ENCODE results near the gene RAD23A. TPM values are rescaled to one million over a fixed set of nuclear protein-coding genes. Genes with fewer than 3 reads are reported as not detected.
"Not testable (repeated sequence)": the region's sequence is repeated elsewhere in the genome, so short reads cannot be mapped to it uniquely, and the experiment has no call there.

Gene RAD23A
- total RNA-seq, 4 donors from 2014 or later = 54.1 to 86.5 (median 75.3) TPM

DNA sequence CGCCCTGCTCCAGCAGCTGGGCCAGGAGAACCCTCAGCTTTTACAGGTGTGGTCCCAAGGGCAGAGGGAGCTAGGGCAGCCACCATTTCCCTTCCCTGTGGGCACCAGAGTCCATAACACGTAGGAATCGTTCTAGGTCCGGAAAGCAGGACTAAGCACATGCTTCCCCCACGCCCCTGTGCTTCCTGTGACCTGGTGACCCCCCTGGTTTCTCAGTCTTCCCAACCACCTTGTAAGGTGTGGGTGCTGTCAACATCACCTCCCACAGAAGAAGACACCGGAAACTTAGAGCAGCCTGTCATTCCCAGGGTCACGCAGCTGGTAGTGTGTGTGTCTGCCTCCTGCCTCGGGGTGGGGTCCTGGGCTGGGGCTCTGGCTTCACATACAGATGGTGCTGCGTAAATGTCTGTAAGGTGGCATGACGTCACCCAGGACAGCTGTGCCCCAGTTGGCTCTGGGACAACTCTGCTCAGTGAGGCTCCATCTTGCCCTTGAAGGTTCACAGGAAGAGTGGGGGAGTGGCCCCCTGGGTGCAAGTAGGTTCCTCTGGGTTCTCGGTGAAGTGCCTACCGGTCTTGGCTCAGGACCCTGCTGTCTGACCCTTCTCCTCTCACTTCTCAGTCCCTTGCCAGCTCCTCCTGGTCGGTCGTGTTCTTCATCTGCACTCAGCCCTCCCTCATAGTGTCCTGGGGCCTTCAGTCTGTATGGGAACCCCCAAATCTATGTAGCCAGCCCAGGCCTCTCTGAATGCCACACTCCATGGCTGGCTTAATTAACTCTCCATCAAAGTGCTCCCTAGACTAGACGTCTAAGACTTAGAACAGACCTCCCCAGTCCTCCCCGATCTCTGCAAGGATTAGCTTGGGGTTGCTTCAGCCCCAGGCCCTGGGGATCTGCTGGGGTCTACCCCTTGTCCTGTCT, 4.0 kb downstream of the RAD23A start:
- no peak for DNase-seq
- H3K4me3 ChIP-seq = no peak overlapping the region
- H3K27me3 ChIP-seq = no peaks in the 10 kb centered on the region
- no peak overlapping the region for H3K27ac ChIP-seq
- peaks cover 0 to 71% (median 0%) of the 10 kb centered on the region in 3 donors for H3K36me3 ChIP-seq
- H3K4me1 ChIP-seq = peaks cover 0 to 40% (median 4%) of the 10 kb centered on the region in 4 donors
- no peak for TF ChIP-seq POLR2A (IDR thresholded peaks at IDR 0.05)
- TF ChIP-seq, protein P1, sequence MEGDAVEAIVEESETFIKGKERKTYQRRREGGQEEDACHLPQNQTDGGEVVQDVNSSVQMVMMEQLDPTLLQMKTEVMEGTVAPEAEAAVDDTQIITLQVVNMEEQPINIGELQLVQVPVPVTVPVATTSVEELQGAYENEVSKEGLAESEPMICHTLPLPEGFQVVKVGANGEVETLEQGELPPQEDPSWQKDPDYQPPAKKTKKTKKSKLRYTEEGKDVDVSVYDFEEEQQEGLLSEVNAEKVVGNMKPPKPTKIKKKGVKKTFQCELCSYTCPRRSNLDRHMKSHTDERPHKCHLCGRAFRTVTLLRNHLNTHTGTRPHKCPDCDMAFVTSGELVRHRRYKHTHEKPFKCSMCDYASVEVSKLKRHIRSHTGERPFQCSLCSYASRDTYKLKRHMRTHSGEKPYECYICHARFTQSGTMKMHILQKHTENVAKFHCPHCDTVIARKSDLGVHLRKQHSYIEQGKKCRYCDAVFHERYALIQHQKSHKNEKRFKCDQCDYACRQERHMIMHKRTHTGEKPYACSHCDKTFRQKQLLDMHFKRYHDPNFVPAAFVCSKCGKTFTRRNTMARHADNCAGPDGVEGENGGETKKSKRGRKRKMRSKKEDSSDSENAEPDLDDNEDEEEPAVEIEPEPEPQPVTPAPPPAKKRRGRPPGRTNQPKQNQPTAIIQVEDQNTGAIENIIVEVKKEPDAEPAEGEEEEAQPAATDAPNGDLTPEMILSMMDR (IDR thresholded peaks at IDR 0.05) = no peak
- no peaks in the 10 kb centered on the region for H3K9me3 ChIP-seq

DNA sequence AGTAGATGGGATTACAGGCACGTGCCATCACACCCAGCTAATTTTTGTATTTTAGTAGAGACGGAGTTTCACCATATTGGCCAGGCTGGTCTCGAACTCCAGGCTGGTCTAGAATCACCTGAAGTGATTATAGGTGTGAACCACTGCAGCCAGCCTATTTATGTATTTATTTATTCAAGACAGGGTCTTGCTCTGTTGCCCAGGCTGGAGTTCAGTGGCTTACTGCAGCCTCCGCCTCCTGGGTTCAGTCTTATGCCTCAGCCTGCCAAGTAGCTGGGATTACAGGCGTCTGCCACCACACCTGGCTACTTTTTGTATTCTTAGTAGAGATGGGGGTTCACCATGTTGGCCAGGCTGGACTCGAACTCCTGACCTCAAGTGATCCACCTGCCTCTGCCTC, 6.4 kb downstream of the RAD23A start:
- not testable (repeated sequence) for DNase-seq, H3K4me3 ChIP-seq, H3K27me3 ChIP-seq, H3K9me3 ChIP-seq
- Histone ChIP-seq H3K36me3 (peaks cover 0 to 70% (median 0%) of the 10 kb centered on the region in 3 donors), H3K4me1 (peaks cover 0 to 51% (median 9%) of the 10 kb centered on the region in 4 donors), H3K27ac (peak overlapping the region in 1 of 4 donors; percentile 19)

DNA sequence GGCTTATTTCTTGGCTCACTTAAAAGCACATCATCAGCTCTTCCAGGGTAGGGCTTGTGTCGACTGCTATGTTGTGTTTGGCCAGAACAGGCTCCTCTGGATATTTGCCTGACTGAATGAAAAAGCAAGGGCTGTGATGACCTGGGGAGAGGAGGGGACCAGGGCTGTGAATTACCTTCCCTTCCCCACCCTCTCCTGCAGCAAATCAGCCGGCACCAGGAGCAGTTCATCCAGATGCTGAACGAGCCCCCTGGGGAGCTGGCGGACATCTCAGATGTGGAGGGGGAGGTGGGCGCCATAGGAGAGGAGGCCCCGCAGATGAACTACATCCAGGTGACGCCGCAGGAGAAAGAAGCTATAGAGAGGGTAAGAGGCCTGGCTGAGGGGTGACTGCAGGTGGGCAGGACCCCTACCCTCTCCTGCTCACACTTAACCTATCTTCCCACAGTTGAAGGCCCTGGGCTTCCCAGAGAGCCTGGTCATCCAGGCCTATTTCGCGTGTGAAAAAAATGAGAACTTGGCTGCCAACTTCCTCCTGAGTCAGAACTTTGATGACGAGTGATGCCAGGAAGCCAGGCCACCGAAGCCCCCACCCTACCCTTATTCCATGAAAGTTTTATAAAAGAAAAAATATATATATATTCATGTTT, 7.0 kb downstream of the RAD23A start:
- H3K27me3 ChIP-seq = no peaks in the 10 kb centered on the region
- peaks cover 0 to 68% (median 0%) of the 10 kb centered on the region in 3 donors for H3K36me3 ChIP-seq
- H3K4me3 ChIP-seq = no peak overlapping the region
- H3K4me1 ChIP-seq = peaks cover 0 to 48% (median 9%) of the 10 kb centered on the region in 4 donors
- no peak for DNase-seq
- H3K9me3 ChIP-seq = no peaks in the 10 kb centered on the region
- TF ChIP-seq POLR2A (IDR thresholded peaks at IDR 0.05) = no peak
- TF ChIP-seq, protein P1 (IDR thresholded peaks at IDR 0.05) = no peak
- peak overlapping the region in 2 of 4 donors; percentile 6 to 19 for H3K27ac ChIP-seq

DNA sequence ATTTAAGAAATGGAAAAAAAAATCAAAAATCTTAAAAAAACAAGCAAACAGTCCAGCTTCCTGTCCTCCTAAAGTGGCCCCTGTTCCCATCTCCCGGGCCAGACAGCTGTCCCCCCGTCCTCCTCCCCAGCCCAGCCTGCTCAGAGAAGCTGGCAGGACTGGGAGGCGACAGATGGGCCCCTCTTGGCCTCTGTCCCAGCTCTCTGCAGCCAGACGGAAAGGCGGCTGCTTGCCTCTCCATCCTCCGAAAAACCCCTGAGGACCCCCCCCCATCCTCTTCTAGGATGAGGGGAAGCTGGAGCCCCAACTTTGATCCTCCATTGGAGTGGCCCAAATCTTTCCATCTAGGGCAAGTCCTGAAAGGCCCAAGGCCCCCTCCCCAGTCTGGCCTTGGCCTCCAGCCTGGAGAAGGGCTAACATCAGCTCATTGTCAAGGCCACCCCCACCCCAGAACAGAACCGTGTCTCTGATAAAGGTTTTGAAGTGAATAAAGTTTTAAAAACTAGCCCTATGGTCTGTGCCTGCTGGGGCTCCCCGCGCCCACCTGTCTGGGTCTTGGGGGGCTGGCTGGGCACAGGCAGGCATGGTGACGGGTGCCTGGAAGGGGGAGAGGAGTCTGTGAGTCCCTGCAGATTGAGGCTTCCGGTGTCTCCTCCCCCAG, 7.6 kb downstream of the RAD23A start:
- DNase-seq = no peak
- H3K27me3 ChIP-seq = no peaks in the 10 kb centered on the region
- no peaks in the 10 kb centered on the region for H3K9me3 ChIP-seq
- no peak for TF ChIP-seq POLR2A (IDR thresholded peaks at IDR 0.05)
- TF ChIP-seq, protein P1 (IDR thresholded peaks at IDR 0.05) = no peak
- peaks cover 0 to 62% (median 0%) of the 10 kb centered on the region in 3 donors for H3K36me3 ChIP-seq
- peak overlapping the region in 2 of 4 donors; percentile 6 to 19 for H3K27ac ChIP-seq
- H3K4me1 ChIP-seq = peaks cover 0 to 48% (median 9%) of the 10 kb centered on the region in 4 donors
- no peak overlapping the region for H3K4me3 ChIP-seq

DNA sequence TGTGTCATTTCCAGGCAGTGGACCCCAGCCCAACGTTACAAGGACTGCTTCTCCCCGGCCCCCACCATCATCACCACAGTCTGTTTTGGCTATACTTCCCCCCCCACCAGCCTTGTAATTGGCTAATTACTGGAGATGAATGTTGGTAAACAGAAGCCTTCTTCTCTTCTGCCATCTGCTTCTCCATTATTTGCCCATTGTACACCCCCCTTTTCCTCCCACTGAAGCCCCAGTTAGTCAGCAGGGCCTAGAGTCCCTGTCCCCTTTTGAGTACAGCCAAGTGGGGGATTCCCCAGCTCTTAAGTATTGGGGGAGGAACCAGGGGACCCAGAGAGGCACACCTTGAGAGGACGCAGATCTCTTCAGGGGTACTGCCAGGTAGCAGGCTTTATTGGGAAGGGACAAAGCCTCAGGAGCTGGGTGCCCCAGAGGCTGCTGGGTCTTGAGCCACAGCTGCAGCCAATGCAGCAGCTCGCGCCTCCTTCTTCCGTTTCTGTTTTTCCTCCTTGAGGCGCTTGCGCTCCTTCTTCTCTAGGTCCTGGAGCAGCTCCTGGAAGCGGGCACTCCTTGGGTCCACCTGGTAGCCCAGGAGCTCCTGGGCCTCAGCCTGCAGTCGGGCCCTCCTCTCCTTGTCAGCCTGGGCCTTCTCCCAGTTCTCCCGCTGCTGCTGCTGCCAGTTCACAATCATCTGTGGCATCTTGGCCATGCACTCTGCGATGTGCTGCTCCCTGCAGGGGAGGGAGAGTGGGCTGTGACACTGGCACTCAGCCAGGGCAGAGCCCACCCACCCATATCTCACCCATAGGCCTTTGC, 8.3 kb downstream of the RAD23A start:
- TF ChIP-seq POLR2A (IDR thresholded peaks at IDR 0.05) = no peak
- TF ChIP-seq, protein P1 (IDR thresholded peaks at IDR 0.05) = no peak
- DNase-seq = no peak
- Histone ChIP-seq H3K36me3 (peaks cover 0 to 54% (median 0%) of the 10 kb centered on the region in 3 donors), H3K9me3 (no peaks in the 10 kb centered on the region), H3K27me3 (no peaks in the 10 kb centered on the region), H3K27ac (peak overlapping the region in 3 of 4 donors; percentile 19 to 52 (median 39)), H3K4me3 (no peak overlapping the region), H3K4me1 (peaks cover 0 to 48% (median 9%) of the 10 kb centered on the region in 4 donors)
